Measurements from ENCODE around the gene LRRN3. TPM values are rescaled to one million over a fixed set of nuclear protein-coding genes. Genes with fewer than 3 reads are reported as not detected.

LRRN3 gene
- total RNA-seq, 1 experiment from 2014 or later, result not detected

- H2AFZ ChIP-seq, result no peak overlapping the region
- ChIA-PET CTCF (no interaction called here), POLR2A (ENCODE audit: unreplicated experiment) (no interaction called here)
These were observed 12.2 kb downstream of the LRRN3 start for GRCh38 chr7:111103136-111103535.

GRCh38 chr7:111103678-111104274 lies 12.8 kb downstream of the LRRN3 start:
- BruUV-seq (replicated peaks), result no TSS peak
- Histone ChIP-seq H3K27ac (no peak overlapping the region), H3K27me3 (ENCODE audit: insufficient read depth, low read depth) (no peaks in the 10 kb centered on the region), H2AFZ (no peak overlapping the region), H4K20me1 (ENCODE audit: insufficient read depth) (no peaks in the 10 kb centered on the region), H3F3A (ENCODE audit: insufficient read depth, low read depth) (no peaks in the 10 kb centered on the region), H3K36me3 (ENCODE audit: low read depth) (no peaks in the 10 kb centered on the region), H3K79me2 (ENCODE audit: low read depth) (no peaks in the 10 kb centered on the region), H3K4me2 (no peak overlapping the region), H3K4me1 (replicated peaks; ENCODE audit: insufficient read depth) (peaks cover 7% of the 10 kb centered on the region), H3K4me3 (no peak overlapping the region), H3K9me3 (ENCODE audit: insufficient read depth, low read depth) (no peaks in the 10 kb centered on the region), H3K9me2 (ENCODE audit: insufficient read depth) (0 out of 2 replicates have a peak, but pooled peaks cover 8% of the 10 kb centered on the region)
- intact Hi-C loops (cut with micrococcal nuclease; ENCODE audit: unreplicated experiment), result no loop called here
- CTCF ChIA-PET, result no interaction called here
- TF ChIP-seq, protein P1, sequence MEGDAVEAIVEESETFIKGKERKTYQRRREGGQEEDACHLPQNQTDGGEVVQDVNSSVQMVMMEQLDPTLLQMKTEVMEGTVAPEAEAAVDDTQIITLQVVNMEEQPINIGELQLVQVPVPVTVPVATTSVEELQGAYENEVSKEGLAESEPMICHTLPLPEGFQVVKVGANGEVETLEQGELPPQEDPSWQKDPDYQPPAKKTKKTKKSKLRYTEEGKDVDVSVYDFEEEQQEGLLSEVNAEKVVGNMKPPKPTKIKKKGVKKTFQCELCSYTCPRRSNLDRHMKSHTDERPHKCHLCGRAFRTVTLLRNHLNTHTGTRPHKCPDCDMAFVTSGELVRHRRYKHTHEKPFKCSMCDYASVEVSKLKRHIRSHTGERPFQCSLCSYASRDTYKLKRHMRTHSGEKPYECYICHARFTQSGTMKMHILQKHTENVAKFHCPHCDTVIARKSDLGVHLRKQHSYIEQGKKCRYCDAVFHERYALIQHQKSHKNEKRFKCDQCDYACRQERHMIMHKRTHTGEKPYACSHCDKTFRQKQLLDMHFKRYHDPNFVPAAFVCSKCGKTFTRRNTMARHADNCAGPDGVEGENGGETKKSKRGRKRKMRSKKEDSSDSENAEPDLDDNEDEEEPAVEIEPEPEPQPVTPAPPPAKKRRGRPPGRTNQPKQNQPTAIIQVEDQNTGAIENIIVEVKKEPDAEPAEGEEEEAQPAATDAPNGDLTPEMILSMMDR (conservative IDR thresholded peaks at IDR 0.05), result no peak
- TF ChIP-seq EZH2 (IDR thresholded peaks at IDR 0.05; ENCODE audit: low read depth), result no peak
- no peak for DNase-seq
- POLR2A ChIA-PET (ENCODE audit: unreplicated experiment), result no interaction called here

More at GRCh38 chr7:111103136-111103535, 12.2 kb downstream of the LRRN3 start:
- intact Hi-C loops (cut with micrococcal nuclease; ENCODE audit: unreplicated experiment), result no loop called here
- peaks cover under 1% of the 10 kb centered on the region; the same call in 1 of the 2 replicates for H3K4me1 ChIP-seq (replicated peaks; ENCODE audit: insufficient read depth)
- H3K9me2 ChIP-seq (ENCODE audit: insufficient read depth), result 0 out of 2 replicates have a peak, but pooled peaks cover 8% of the 10 kb centered on the region
- TF ChIP-seq, protein P1 (conservative IDR thresholded peaks at IDR 0.05), result no peak
- no peak for TF ChIP-seq EZH2 (IDR thresholded peaks at IDR 0.05; ENCODE audit: low read depth)
- H3K4me2 ChIP-seq, result no peak overlapping the region
- no peaks in the 10 kb centered on the region for H3F3A ChIP-seq (ENCODE audit: insufficient read depth, low read depth)
- H3K36me3 ChIP-seq (ENCODE audit: low read depth), result no peaks in the 10 kb centered on the region
- H3K4me3 ChIP-seq, result no peak overlapping the region
- no peak overlapping the region for H3K27ac ChIP-seq
- BruUV-seq (replicated peaks), result no TSS peak
- no peaks in the 10 kb centered on the region for H3K9me3 ChIP-seq (ENCODE audit: insufficient read depth, low read depth)
- H4K20me1 ChIP-seq (ENCODE audit: insufficient read depth), result no peaks in the 10 kb centered on the region
- no peaks in the 10 kb centered on the region for H3K27me3 ChIP-seq (ENCODE audit: insufficient read depth, low read depth)
- no peaks in the 10 kb centered on the region for H3K79me2 ChIP-seq (ENCODE audit: low read depth)
- no peak for DNase-seq

GRCh38 chr7:111104710-111105109 lies 13.8 kb downstream of the LRRN3 start:
- Histone ChIP-seq H3K4me2 (no peak overlapping the region), H3K9me2 (ENCODE audit: insufficient read depth) (0 out of 2 replicates have a peak, but pooled peaks cover 8% of the 10 kb centered on the region), H3K4me3 (no peak overlapping the region), H3K4me1 (replicated peaks; ENCODE audit: insufficient read depth) (peaks cover 9% of the 10 kb centered on the region), H3K9me3 (ENCODE audit: insufficient read depth, low read depth) (no peaks in the 10 kb centered on the region), H3K79me2 (ENCODE audit: low read depth) (no peaks in the 10 kb centered on the region), H2AFZ (no peak overlapping the region), H3F3A (ENCODE audit: insufficient read depth, low read depth) (no peaks in the 10 kb centered on the region), H3K36me3 (ENCODE audit: low read depth) (no peaks in the 10 kb centered on the region), H3K27me3 (ENCODE audit: insufficient read depth, low read depth) (no peaks in the 10 kb centered on the region), H4K20me1 (ENCODE audit: insufficient read depth) (no peaks in the 10 kb centered on the region), H3K27ac (no peak overlapping the region)
- POLR2A ChIA-PET (ENCODE audit: unreplicated experiment), result no interaction called here
- CTCF ChIA-PET, result no interaction called here
- intact Hi-C loops (cut with micrococcal nuclease; ENCODE audit: unreplicated experiment), result no loop called here
- TF ChIP-seq EZH2 (IDR thresholded peaks at IDR 0.05; ENCODE audit: low read depth), result no peak
- TF ChIP-seq, protein P1 (conservative IDR thresholded peaks at IDR 0.05), result no peak
- DNase-seq, result no peak
- BruUV-seq (replicated peaks), result no TSS peak

Data from PC-9 (cell line).